D721Med (cell line): Measurements from ENCODE around the gene PCGF3.

Source experiments
- DNase-seq: peaks from one replicate; pipeline ENCODE4 v3.0.0; 2011; ENCODE audit warnings: low spot score; ENCODE audit not compliant: insufficient read length
- FAIRE-seq: peaks from 2 replicates; lab custom pipeline; 2011; peaks lifted over from hg19 to GRCh38; lab: Jason Lieb, UNC
- CTCF ChIP-seq: IDR thresholded peaks from 2 replicates; pipeline ENCODE4 v1.5.1; 2012; ENCODE audit warnings: mild to moderate bottlenecking, control low read depth; ENCODE audit not compliant: insufficient read depth; ENCODE audit errors: missing control alignments

Gene PCGF3

GRCh38 chr4:793093-793861 is 87.6 kb downstream of the PCGF3 start:
- DNase-seq (no peak), FAIRE-seq (no peak)
- no peak for TF ChIP-seq CTCF

- no peak for TF ChIP-seq CTCF
- DNase-seq (no peak), FAIRE-seq (peak; percentile 70)
Observed at GRCh38 chr4:793941-794621, 88.4 kb downstream of the PCGF3 start.

- DNase-seq (no peak), FAIRE-seq (no peak)
- no peak for TF ChIP-seq CTCF
Observed at GRCh38 chr4:794900-795725, 89.5 kb downstream of the PCGF3 start.

GRCh38 chr4:795726-796119 is 90.1 kb downstream of the PCGF3 start:
- no peak for FAIRE-seq
- no peak for DNase-seq
- TF ChIP-seq CTCF: no peak

GRCh38 chr4:796206-796605 is 90.6 kb downstream of the PCGF3 start:
- no peak for DNase-seq
- no peak for FAIRE-seq
- TF ChIP-seq CTCF: no peak

DNA sequence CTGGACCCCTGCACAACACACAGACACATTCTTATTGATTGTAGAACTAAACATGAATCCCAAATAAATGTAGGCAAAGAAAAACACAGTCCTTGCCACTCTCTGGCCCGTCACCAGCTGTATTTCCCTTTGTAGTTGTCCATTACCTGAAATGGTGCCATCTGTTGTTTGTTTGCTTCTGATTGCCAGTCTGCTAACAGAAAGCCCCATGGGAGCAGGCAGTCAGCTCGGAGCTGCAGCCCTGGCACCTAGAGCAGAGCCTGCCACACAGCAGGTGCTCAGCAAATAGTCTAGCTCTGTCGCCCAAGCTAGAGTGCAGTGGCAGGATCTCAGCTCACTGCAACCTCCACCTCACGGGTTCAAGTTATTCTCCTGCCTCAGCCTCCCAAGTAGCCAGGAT is 91.4 kb downstream of the PCGF3 start:
- DNase-seq (no peak), FAIRE-seq (no peak)
- no peak for TF ChIP-seq CTCF
